ENCODE measurements around the gene GSS. TPM values are rescaled to one million over a fixed set of nuclear protein-coding genes. Genes with fewer than 3 reads are reported as not detected.

GSS gene
- total RNA-seq, 1 donor from 2014 or later, result 26.1 TPM

DNA sequence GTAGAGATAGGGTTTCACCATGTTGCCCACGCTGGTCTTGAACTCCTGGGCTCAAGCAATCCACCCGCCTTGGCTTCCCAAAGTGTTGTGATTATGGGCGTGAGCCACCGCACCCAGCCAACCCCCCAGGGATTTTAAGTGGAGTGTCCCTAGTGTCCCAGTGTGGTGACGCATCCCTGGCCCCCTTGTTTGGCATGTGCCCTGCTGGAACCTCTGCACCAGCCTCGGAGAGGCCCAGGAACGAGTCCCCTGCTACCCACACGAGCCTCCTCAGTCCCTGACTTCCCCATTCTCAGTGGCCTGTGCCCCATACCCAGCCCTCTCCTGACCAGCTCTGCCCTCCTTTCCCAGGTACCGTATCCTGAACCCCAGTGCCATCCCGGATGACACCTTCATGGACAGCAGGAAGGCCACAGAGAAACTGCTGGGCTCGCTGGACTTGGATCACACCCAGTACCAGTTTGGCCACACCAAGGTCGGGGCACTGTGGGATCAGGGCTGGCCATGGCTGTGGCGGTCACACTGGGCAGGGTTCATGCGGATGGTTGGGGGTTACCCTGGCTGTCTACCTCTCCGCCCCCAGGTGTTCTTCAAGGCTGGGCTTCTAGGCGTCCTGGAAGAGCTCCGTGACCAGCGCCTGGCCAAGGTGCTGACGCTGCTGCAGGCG is 37.3 kb upstream of the GSS start:
- intact Hi-C loops (cut with micrococcal nuclease), result no loop called here
- ChIA-PET CTCF (no interaction called here), POLR2A (no interaction called here)
- H3K27me3 Mint-ChIP-seq, result no peaks in the 10 kb centered on the region
- H3K4me1 Mint-ChIP-seq, result no peaks in the 10 kb centered on the region
- no peak for DNase-seq
- H3K4me3 Mint-ChIP-seq, result no peak overlapping the region
- TF ChIP-seq, protein P1, sequence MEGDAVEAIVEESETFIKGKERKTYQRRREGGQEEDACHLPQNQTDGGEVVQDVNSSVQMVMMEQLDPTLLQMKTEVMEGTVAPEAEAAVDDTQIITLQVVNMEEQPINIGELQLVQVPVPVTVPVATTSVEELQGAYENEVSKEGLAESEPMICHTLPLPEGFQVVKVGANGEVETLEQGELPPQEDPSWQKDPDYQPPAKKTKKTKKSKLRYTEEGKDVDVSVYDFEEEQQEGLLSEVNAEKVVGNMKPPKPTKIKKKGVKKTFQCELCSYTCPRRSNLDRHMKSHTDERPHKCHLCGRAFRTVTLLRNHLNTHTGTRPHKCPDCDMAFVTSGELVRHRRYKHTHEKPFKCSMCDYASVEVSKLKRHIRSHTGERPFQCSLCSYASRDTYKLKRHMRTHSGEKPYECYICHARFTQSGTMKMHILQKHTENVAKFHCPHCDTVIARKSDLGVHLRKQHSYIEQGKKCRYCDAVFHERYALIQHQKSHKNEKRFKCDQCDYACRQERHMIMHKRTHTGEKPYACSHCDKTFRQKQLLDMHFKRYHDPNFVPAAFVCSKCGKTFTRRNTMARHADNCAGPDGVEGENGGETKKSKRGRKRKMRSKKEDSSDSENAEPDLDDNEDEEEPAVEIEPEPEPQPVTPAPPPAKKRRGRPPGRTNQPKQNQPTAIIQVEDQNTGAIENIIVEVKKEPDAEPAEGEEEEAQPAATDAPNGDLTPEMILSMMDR (IDR thresholded peaks at IDR 0.05), result no peak
- ATAC-seq (ENCODE audit: low read depth), result no peak
- H3K27ac Mint-ChIP-seq, result no peak overlapping the region
- peaks cover 42% of the 10 kb centered on the region for H3K36me3 Mint-ChIP-seq (ENCODE audit: low read depth)
- H3K9me3 Mint-ChIP-seq, result no peaks in the 10 kb centered on the region

DNA sequence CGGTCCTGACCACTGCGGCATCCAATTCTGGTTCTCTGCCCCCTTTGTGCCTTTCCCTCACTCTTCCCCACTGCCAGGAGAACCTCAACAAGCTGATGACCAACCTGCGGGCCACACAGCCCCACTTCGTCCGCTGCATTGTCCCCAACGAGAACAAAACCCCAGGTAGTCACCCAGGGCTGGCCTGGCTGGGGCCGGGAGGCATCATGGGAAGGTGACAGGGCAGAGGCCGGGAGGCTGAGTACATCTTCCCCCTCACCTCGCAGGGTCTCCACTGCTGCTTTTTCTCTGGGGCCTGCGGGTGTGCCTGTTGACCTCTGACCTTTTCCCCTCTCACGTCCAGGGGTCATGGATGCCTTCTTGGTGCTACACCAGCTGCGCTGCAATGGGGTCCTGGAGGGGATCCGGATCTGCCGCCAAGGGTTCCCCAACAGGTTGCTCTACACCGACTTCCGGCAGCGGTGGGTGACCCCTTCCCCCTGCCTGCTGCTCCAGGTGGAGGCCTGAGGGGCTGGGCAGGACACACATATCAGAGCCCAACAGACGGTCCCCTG is 35.1 kb upstream of the GSS start:
- CTCF ChIA-PET, result no interaction called here
- DNase-seq (no peak), ATAC-seq (ENCODE audit: low read depth) (no peak)
- H3K9me3 Mint-ChIP-seq, result no peaks in the 10 kb centered on the region
- TF ChIP-seq, protein P1 (IDR thresholded peaks at IDR 0.05), result no peak
- no peaks in the 10 kb centered on the region for H3K4me1 Mint-ChIP-seq
- H3K27me3 Mint-ChIP-seq, result no peaks in the 10 kb centered on the region
- no peak overlapping the region for H3K27ac Mint-ChIP-seq
- H3K4me3 Mint-ChIP-seq, result no peak overlapping the region
- POLR2A ChIA-PET, result no interaction called here
- intact Hi-C loops (cut with micrococcal nuclease), result no loop called here
- peaks cover 20% of the 10 kb centered on the region for H3K36me3 Mint-ChIP-seq (ENCODE audit: low read depth)

DNA sequence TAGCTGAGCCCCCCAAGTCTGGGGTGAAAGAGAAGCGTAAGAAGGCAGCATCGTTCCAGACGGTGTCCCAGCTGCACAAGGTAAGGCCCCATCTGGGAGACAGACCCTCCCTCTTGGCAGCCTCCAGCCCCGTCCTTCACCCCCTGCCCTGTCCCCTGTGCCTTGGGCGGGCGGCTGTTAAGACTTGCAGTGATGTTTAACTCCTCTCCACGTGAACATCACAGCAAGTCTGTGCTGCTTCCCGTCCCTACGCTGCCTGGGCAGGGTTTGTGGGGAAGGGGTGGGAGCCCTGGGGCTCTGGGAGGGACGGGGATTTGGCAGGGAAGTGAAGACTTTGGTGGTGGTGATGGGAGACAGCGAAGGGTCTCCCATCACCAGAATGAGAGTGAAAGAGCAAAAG is 34.6 kb upstream of the GSS start:
- TF ChIP-seq, protein P1 (IDR thresholded peaks at IDR 0.05), result no peak
- POLR2A ChIA-PET, result no interaction called here
- no peak for DNase-seq
- Mint-ChIP-seq H3K4me1 (no peaks in the 10 kb centered on the region), H3K9me3 (no peaks in the 10 kb centered on the region), H3K27ac (no peak overlapping the region), H3K27me3 (no peaks in the 10 kb centered on the region), H3K4me3 (no peak overlapping the region), H3K36me3 (ENCODE audit: low read depth) (peaks cover 19% of the 10 kb centered on the region)
- no peak for ATAC-seq (ENCODE audit: low read depth)
- intact Hi-C loops (cut with micrococcal nuclease), result no loop called here
- CTCF ChIA-PET, result no interaction called here

DNA sequence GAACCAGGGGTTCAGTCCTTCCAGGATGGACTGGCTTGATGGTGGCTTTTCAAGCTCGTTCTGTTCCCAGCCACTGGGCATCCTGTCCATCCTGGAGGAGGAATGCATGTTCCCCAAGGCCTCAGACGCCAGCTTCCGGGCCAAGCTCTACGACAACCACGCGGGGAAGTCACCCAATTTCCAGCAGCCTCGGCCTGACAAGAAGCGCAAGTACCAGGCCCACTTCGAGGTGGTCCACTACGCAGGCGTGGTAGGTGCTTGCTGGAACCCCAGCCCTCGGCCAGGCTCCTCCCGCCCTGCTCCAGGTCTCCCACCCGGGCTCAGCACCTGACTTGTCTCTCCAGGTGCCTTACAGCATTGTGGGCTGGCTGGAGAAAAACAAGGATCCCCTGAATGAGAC is 34.1 kb upstream of the GSS start:
- Mint-ChIP-seq H3K27me3 (peaks cover 2% of the 10 kb centered on the region), H3K36me3 (ENCODE audit: low read depth) (peaks cover 15% of the 10 kb centered on the region), H3K4me1 (no peaks in the 10 kb centered on the region), H3K4me3 (no peak overlapping the region), H3K9me3 (no peaks in the 10 kb centered on the region), H3K27ac (no peak overlapping the region)
- TF ChIP-seq, protein P1 (IDR thresholded peaks at IDR 0.05), result no peak
- intact Hi-C loops (cut with micrococcal nuclease), result no loop called here
- ATAC-seq (ENCODE audit: low read depth) (no peak), DNase-seq (no peak)
- CTCF ChIA-PET, result no interaction called here
- POLR2A ChIA-PET, result no interaction called here

DNA sequence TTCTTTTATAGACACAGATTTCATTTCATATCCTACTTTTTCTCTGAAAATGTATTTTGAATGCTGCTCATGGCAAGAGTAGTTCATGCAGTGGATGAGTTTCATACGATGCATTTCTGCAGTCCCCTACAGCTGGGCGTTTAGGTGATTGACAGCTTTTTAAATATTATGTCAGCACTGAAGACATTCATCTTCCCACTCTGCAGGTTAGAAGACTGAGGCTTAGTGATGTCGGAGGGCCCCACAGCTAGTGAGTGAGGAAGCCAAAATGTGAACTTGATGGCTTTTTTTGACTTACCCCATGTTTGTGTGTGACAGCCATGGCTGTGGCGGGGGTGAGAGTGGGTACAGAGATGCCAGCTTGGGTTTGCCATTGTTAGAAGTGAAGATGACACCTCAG is 33.5 kb upstream of the GSS start:
- POLR2A ChIA-PET, result no interaction called here
- intact Hi-C loops (cut with micrococcal nuclease), result no loop called here
- Mint-ChIP-seq H3K27me3 (peaks cover 2% of the 10 kb centered on the region), H3K4me3 (no peak overlapping the region), H3K36me3 (ENCODE audit: low read depth) (peaks cover 11% of the 10 kb centered on the region), H3K27ac (no peak overlapping the region), H3K9me3 (no peaks in the 10 kb centered on the region), H3K4me1 (no peaks in the 10 kb centered on the region)
- no peak for DNase-seq
- no peak for ATAC-seq (ENCODE audit: low read depth)
- TF ChIP-seq, protein P1 (IDR thresholded peaks at IDR 0.05), result no peak
- CTCF ChIA-PET, result no interaction called here

Data from activated B cell treated with CpG ODN at 0.5 μM for 24 hours (primary cell).